ENCODE results near the gene MOK. TPM values are rescaled to one million over a fixed set of nuclear protein-coding genes. Genes with fewer than 3 reads are reported as not detected.

MOK gene
- total RNA-seq, 1 experiment from 2014 or later, result 107 TPM

GRCh38 chr14:102279688-102280348 is 25.1 kb downstream of the MOK start:
- CTCF ChIA-PET, result interaction anchor here (0.6 kb wide), 1 partner anchor 18 kb away, joined by 3 read pairs; no protein-coding TSS in a partner anchor

GRCh38 chr14:102279282-102279681 is 25.7 kb downstream of the MOK start:
- no peak for DNase-seq
- peak overlapping the region; percentile 86 for H3K27ac Mint-ChIP-seq (ENCODE audit: unreplicated experiment)
- intact Hi-C loops (cut with micrococcal nuclease; ENCODE audit: unreplicated experiment), result loop anchor here (1.0 to 5.0 kb wide), 3 partner anchors 16 to 44 kb away; partner anchors contain the start of gene ZNF839
- H3K4me3 Mint-ChIP-seq (ENCODE audit: low read depth, unreplicated experiment), result no peak overlapping the region
- peaks cover 63% of the 10 kb centered on the region for H3K36me3 Mint-ChIP-seq (ENCODE audit: insufficient read depth, unreplicated experiment)
- BruUV-seq (replicated peaks), result TSS peak; percentile 15
- no peaks in the 10 kb centered on the region for H3K9me3 Mint-ChIP-seq (ENCODE audit: low read depth, unreplicated experiment)
- peaks cover 27% of the 10 kb centered on the region for H3K4me1 Mint-ChIP-seq (ENCODE audit: low read depth, unreplicated experiment)
- no peaks in the 10 kb centered on the region for H3K27me3 Mint-ChIP-seq (ENCODE audit: unreplicated experiment)
- TF ChIP-seq CTCF (IDR thresholded peaks at IDR 0.05; ENCODE audit: unreplicated experiment), result no peak
- CTCF ChIA-PET, result interaction anchor here (0.6 kb wide), 1 partner anchor 17 kb away, joined by 3 read pairs; no protein-coding TSS in a partner anchor

More at GRCh38 chr14:102279688-102280348, 25.1 kb downstream of the MOK start:
- no peak overlapping the region for H3K4me3 Mint-ChIP-seq (ENCODE audit: low read depth, unreplicated experiment)
- H3K27ac Mint-ChIP-seq (ENCODE audit: unreplicated experiment), result peak overlapping the region; percentile 86
- H3K27me3 Mint-ChIP-seq (ENCODE audit: unreplicated experiment), result no peaks in the 10 kb centered on the region
- TF ChIP-seq CTCF (IDR thresholded peaks at IDR 0.05; ENCODE audit: unreplicated experiment), result no peak
- intact Hi-C loops (cut with micrococcal nuclease; ENCODE audit: unreplicated experiment), result loop anchor here (1.0 to 5.0 kb wide), 3 partner anchors 17 to 45 kb away; partner anchors contain the start of gene ZNF839
- DNase-seq, result peak; percentile 86
- H3K36me3 Mint-ChIP-seq (ENCODE audit: insufficient read depth, unreplicated experiment), result peaks cover 62% of the 10 kb centered on the region
- no peaks in the 10 kb centered on the region for H3K9me3 Mint-ChIP-seq (ENCODE audit: low read depth, unreplicated experiment)
- H3K4me1 Mint-ChIP-seq (ENCODE audit: low read depth, unreplicated experiment), result peaks cover 32% of the 10 kb centered on the region
- no TSS peak for BruUV-seq (replicated peaks)

- BruUV-seq (replicated peaks), result no TSS peak
- Mint-ChIP-seq H3K27ac (ENCODE audit: unreplicated experiment) (peak overlapping the region; percentile 86), H3K4me3 (ENCODE audit: low read depth, unreplicated experiment) (no peak overlapping the region), H3K4me1 (ENCODE audit: low read depth, unreplicated experiment) (peaks cover 20% of the 10 kb centered on the region), H3K27me3 (ENCODE audit: unreplicated experiment) (no peaks in the 10 kb centered on the region), H3K9me3 (ENCODE audit: low read depth, unreplicated experiment) (no peaks in the 10 kb centered on the region), H3K36me3 (ENCODE audit: insufficient read depth, unreplicated experiment) (peaks cover 63% of the 10 kb centered on the region)
- no peak for DNase-seq
- CTCF ChIA-PET, result no interaction called here
- no peak for TF ChIP-seq CTCF (IDR thresholded peaks at IDR 0.05; ENCODE audit: unreplicated experiment)
- intact Hi-C loops (cut with micrococcal nuclease; ENCODE audit: unreplicated experiment), result loop anchor here (2.0 to 5.0 kb wide), 2 partner anchors 16 to 39 kb away; partner anchors contain the start of gene ZNF839
These were observed 26.4 kb downstream of the MOK start for GRCh38 chr14:102278631-102278935.

GRCh38 chr14:102277874-102278630 is 26.9 kb downstream of the MOK start:
- intact Hi-C loops (cut with micrococcal nuclease; ENCODE audit: unreplicated experiment), result loop anchor here (2.0 to 5.0 kb wide), 2 partner anchors 15 to 39 kb away; partner anchors contain the start of gene ZNF839
- H3K36me3 Mint-ChIP-seq (ENCODE audit: insufficient read depth, unreplicated experiment), result peaks cover 58% of the 10 kb centered on the region
- BruUV-seq (replicated peaks), result no TSS peak
- TF ChIP-seq CTCF (IDR thresholded peaks at IDR 0.05; ENCODE audit: unreplicated experiment), result no peak
- DNase-seq, result no peak
- H3K27ac Mint-ChIP-seq (ENCODE audit: unreplicated experiment), result peak overlapping the region; percentile 86
- CTCF ChIA-PET, result no interaction called here
- H3K9me3 Mint-ChIP-seq (ENCODE audit: low read depth, unreplicated experiment), result no peaks in the 10 kb centered on the region
- H3K27me3 Mint-ChIP-seq (ENCODE audit: unreplicated experiment), result no peaks in the 10 kb centered on the region
- peaks cover 18% of the 10 kb centered on the region for H3K4me1 Mint-ChIP-seq (ENCODE audit: low read depth, unreplicated experiment)
- no peak overlapping the region for H3K4me3 Mint-ChIP-seq (ENCODE audit: low read depth, unreplicated experiment)
